Measurements from ENCODE around the gene CTIF. TPM values are rescaled to one million over a fixed set of nuclear protein-coding genes. Genes with fewer than 3 reads are reported as not detected.

Gene CTIF
- total and polyA plus RNA-seq, 10 donors = 5.2 to 39.2 (median 18.5) TPM

GRCh38 chr18:48836231-48836805, 297.5 kb downstream of the CTIF start:
- H3K36me3 ChIP-seq = no peaks in the 10 kb centered on the region
- H3K9me3 ChIP-seq = no peaks in the 10 kb centered on the region
- peak overlapping the region in 3 of 8 donors; percentile 36 to 89 (median 79) for H3K27ac ChIP-seq
- H3K4me3 ChIP-seq = no peak overlapping the region
- peaks cover 29 to 100% (median 61%) of the 10 kb centered on the region in 6 donors for H3K4me1 ChIP-seq
- TF ChIP-seq CTCF (IDR thresholded peaks at IDR 0.05 in 8 of 11, conservative IDR thresholded peaks at IDR 0.05 in 3 of 11) (no peak), POLR2A (IDR thresholded peaks at IDR 0.05) (no peak), POLR2AphosphoS5 (IDR thresholded peaks at IDR 0.05) (no peak)
- intact Hi-C loops (cut with DNase I; ENCODE audit: low total_unique reads) = no loop called here
- 63 to 100% (median 96%) methylated on average over 2 to 4 of the region's 4 CpGs for WGBS, 5 donors
- peak; percentile 66 for DNase-seq
- H3K27me3 ChIP-seq (replicated peaks in 1 of 7) = no peaks in the 10 kb centered on the region

GRCh38 chr18:48836806-48837615, 298.2 kb downstream of the CTIF start:
- Histone ChIP-seq H3K27ac (peak overlapping the region in 3 of 8 donors; percentile 36 to 89 (median 79)), H3K4me3 (no peak overlapping the region), H3K9me3 (no peaks in the 10 kb centered on the region), H3K4me1 (peaks cover 32 to 100% (median 68%) of the 10 kb centered on the region in 6 donors), H3K36me3 (no peaks in the 10 kb centered on the region), H3K27me3 (replicated peaks in 1 of 7) (no peaks in the 10 kb centered on the region)
- intact Hi-C loops (cut with DNase I; ENCODE audit: low total_unique reads) = no loop called here
- peak; percentile 69 for DNase-seq
- WGBS, 5 donors = 93 to 98% (median 96%) methylated on average over 9 to 13 of the region's 13 CpGs
- no peak for TF ChIP-seq POLR2AphosphoS5 (IDR thresholded peaks at IDR 0.05)
- no peak for TF ChIP-seq POLR2A (IDR thresholded peaks at IDR 0.05)
- TF ChIP-seq CTCF (IDR thresholded peaks at IDR 0.05 in 8 of 11, conservative IDR thresholded peaks at IDR 0.05 in 3 of 11) = no peak

GRCh38 chr18:48837676-48838075, 298.8 kb downstream of the CTIF start:
- DNase-seq = peak; percentile 70
- Histone ChIP-seq H3K4me3 (no peak overlapping the region), H3K4me1 (peaks cover 35 to 100% (median 68%) of the 10 kb centered on the region in 6 donors), H3K27ac (peak overlapping the region in 3 of 8 donors; percentile 36 to 89 (median 79)), H3K9me3 (no peaks in the 10 kb centered on the region), H3K27me3 (replicated peaks in 1 of 7) (no peaks in the 10 kb centered on the region), H3K36me3 (no peaks in the 10 kb centered on the region)
- TF ChIP-seq CTCF (IDR thresholded peaks at IDR 0.05 in 8 of 11, conservative IDR thresholded peaks at IDR 0.05 in 3 of 11) (no peak), POLR2AphosphoS5 (IDR thresholded peaks at IDR 0.05) (no peak), POLR2A (IDR thresholded peaks at IDR 0.05) (no peak)
- intact Hi-C loops (cut with DNase I; ENCODE audit: low total_unique reads) = no loop called here
- 91 to 99% (median 94%) methylated on average over 3 of the region's 3 CpGs for WGBS, 5 donors

GRCh38 chr18:48838166-48838775, 299.4 kb downstream of the CTIF start:
- Histone ChIP-seq H3K9me3 (no peaks in the 10 kb centered on the region), H3K4me1 (peaks cover 31 to 100% (median 68%) of the 10 kb centered on the region in 6 donors), H3K36me3 (no peaks in the 10 kb centered on the region), H3K27me3 (replicated peaks in 1 of 7) (no peaks in the 10 kb centered on the region), H3K4me3 (no peak overlapping the region), H3K27ac (peak overlapping the region in 4 of 8 donors; percentile 48 to 89 (median 78))
- 84 to 92% (median 88%) methylated on average over 12 of the region's 12 CpGs for WGBS, 5 donors
- peak; percentile 59 for DNase-seq
- no peak for TF ChIP-seq CTCF (IDR thresholded peaks at IDR 0.05 in 8 of 11, conservative IDR thresholded peaks at IDR 0.05 in 3 of 11)
- TF ChIP-seq POLR2AphosphoS5 (IDR thresholded peaks at IDR 0.05) = no peak
- TF ChIP-seq POLR2A (IDR thresholded peaks at IDR 0.05) = no peak
- intact Hi-C loops (cut with DNase I; ENCODE audit: low total_unique reads) = no loop called here
